Parathyroid adenoma (tissue), 2 donors: ENCODE results near the gene NLGN1.

Experiments used
- H2AFZ ChIP-seq: fragments of 300-600 bp; sonication (generic); one replicate; pipeline ENCODE4 v1.7.0; 2017; ENCODE audit warnings: antibody characterized with exemption, mild to moderate bottlenecking
- H3K27ac ChIP-seq: fragments of 300-600 bp; sonication (generic); one replicate; pipeline ENCODE4 v1.7.0; 2017
- H3K27me3 ChIP-seq: fragments of 300-600 bp; sonication (generic); one replicate; pipeline ENCODE4 v1.7.0; 2017; ENCODE audit warnings: low read length; ENCODE audit not compliant: control insufficient read depth, insufficient read depth
- H3K36me3 ChIP-seq: fragments of 300-600 bp; sonication (generic); one replicate; pipeline ENCODE4 v1.7.0; 2017; ENCODE audit warnings: low read length; ENCODE audit not compliant: control insufficient read depth, insufficient read depth
- H3K4me1 ChIP-seq: fragments of 300-600 bp; sonication (generic); one replicate; pipeline ENCODE4 v1.7.0; 2017; ENCODE audit warnings: control low read depth
- H3K4me2 ChIP-seq: fragments of 300-600 bp; sonication (generic); one replicate; pipeline ENCODE4 v1.7.0; 2017; ENCODE audit warnings: low read length
- H3K4me3 ChIP-seq: fragments of 300-600 bp; sonication (generic); one replicate; pipeline ENCODE4 v1.7.0; 2017; ENCODE audit warnings: low read depth, low read length
- H3K79me2 ChIP-seq: fragments of 300-600 bp; sonication (generic); one replicate; pipeline ENCODE4 v1.7.0; 2017; ENCODE audit warnings: control low read depth
- H3K9ac ChIP-seq: fragments of 300-600 bp; sonication (generic); one replicate; pipeline ENCODE4 v1.7.0; 2017; ENCODE audit warnings: mild to moderate bottlenecking
- H3K9me3 ChIP-seq: fragments of 300-600 bp; sonication (generic); one replicate; pipeline ENCODE4 v1.7.0; 2017; ENCODE audit warnings: low read length; ENCODE audit not compliant: control insufficient read depth
- TF ChIP-seq, protein P1 (sequence below): fragments of 300-600 bp; sonication (generic); IDR thresholded peaks from one replicate; pipeline ENCODE4 v1.7.0; 2017; ENCODE audit warnings: antibody characterized with exemption, mild to moderate bottlenecking
- donor health status: primary hyperparathyroidism.

The NLGN1 gene

DNA sequence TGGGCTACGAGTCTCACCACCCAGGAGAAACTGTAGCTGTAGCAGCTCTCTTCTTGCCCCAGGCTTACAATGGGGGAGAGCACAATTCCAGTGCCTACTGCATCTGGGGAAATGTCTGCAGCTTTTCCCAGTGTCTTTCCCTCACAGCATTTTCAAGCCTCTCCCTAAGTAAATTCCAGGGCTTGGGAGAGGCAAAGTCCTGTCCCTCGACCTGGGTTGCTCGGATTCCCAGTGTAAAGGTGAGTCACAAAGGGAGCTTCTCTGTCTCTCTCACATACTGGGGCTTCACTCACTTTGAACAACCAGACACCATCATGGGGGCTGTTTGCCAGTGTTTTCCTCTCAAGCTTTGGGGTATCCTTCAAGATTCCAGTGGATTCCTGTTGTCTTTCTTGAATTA is 772.2 kb downstream of the NLGN1 start:
- H3K4me2 ChIP-seq = no peak overlapping the region
- TF ChIP-seq, protein P1, sequence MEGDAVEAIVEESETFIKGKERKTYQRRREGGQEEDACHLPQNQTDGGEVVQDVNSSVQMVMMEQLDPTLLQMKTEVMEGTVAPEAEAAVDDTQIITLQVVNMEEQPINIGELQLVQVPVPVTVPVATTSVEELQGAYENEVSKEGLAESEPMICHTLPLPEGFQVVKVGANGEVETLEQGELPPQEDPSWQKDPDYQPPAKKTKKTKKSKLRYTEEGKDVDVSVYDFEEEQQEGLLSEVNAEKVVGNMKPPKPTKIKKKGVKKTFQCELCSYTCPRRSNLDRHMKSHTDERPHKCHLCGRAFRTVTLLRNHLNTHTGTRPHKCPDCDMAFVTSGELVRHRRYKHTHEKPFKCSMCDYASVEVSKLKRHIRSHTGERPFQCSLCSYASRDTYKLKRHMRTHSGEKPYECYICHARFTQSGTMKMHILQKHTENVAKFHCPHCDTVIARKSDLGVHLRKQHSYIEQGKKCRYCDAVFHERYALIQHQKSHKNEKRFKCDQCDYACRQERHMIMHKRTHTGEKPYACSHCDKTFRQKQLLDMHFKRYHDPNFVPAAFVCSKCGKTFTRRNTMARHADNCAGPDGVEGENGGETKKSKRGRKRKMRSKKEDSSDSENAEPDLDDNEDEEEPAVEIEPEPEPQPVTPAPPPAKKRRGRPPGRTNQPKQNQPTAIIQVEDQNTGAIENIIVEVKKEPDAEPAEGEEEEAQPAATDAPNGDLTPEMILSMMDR = no peak
- no peaks in the 10 kb centered on the region for H3K79me2 ChIP-seq
- no peaks in the 10 kb centered on the region for H3K27me3 ChIP-seq
- no peak overlapping the region for H2AFZ ChIP-seq
- H3K36me3 ChIP-seq = no peaks in the 10 kb centered on the region
- no peak overlapping the region for H3K9ac ChIP-seq
- H3K27ac ChIP-seq = no peak overlapping the region
- no peaks in the 10 kb centered on the region for H3K4me1 ChIP-seq
- H3K9me3 ChIP-seq = no peaks in the 10 kb centered on the region
- H3K4me3 ChIP-seq = no peak overlapping the region

- H3K4me2 ChIP-seq = no peak overlapping the region
- H3K79me2 ChIP-seq = no peaks in the 10 kb centered on the region
- TF ChIP-seq, protein P1 = no peak
- H2AFZ ChIP-seq = no peak overlapping the region
- H3K9me3 ChIP-seq = no peaks in the 10 kb centered on the region
- no peak overlapping the region for H3K27ac ChIP-seq
- H3K27me3 ChIP-seq = no peaks in the 10 kb centered on the region
- H3K4me1 ChIP-seq = no peaks in the 10 kb centered on the region
- H3K9ac ChIP-seq = no peak overlapping the region
- H3K36me3 ChIP-seq = no peaks in the 10 kb centered on the region
- H3K4me3 ChIP-seq = no peak overlapping the region
These were observed 772.7 kb downstream of the NLGN1 start for GRCh38 chr3:174170248-174170647.

- H3K79me2 ChIP-seq = no peaks in the 10 kb centered on the region
- H3K36me3 ChIP-seq = no peaks in the 10 kb centered on the region
- no peak overlapping the region for H3K9ac ChIP-seq
- no peak overlapping the region for H3K4me3 ChIP-seq
- no peak overlapping the region for H3K27ac ChIP-seq
- no peaks in the 10 kb centered on the region for H3K9me3 ChIP-seq
- no peaks in the 10 kb centered on the region for H3K27me3 ChIP-seq
- H2AFZ ChIP-seq = no peak overlapping the region
- TF ChIP-seq, protein P1 = no peak
- no peaks in the 10 kb centered on the region for H3K4me1 ChIP-seq
- H3K4me2 ChIP-seq = no peak overlapping the region
These were observed 788.9 kb downstream of the NLGN1 start for GRCh38 chr3:174186377-174186989.

- H2AFZ ChIP-seq = no peak overlapping the region
- TF ChIP-seq, protein P1 = no peak
These were observed 793.8 kb downstream of the NLGN1 start for GRCh38 chr3:174191380-174191779.

DNA sequence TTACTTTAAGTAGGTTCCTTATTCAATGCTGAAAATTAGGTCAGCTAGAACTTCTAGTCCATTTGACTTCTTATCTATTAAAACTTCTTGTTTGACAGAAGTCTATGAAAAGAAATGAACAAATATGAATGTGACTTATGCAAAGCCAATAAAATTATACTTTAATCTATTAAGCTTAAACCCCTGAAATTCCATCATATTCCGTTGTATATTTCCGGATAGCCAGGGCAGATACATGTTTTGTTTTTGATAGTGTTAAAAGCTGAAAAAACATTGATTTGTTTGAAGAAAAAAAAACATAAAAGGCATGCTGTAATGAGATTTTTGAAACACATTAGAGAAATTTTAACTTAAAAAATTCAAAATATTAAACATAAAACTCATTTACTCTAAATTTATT is 794.4 kb downstream of the NLGN1 start:
- H2AFZ ChIP-seq = no peak overlapping the region
- H3K4me3 ChIP-seq = no peak overlapping the region
- H3K9ac ChIP-seq = no peak overlapping the region
- H3K79me2 ChIP-seq = no peaks in the 10 kb centered on the region
- no peaks in the 10 kb centered on the region for H3K9me3 ChIP-seq
- H3K4me1 ChIP-seq = no peaks in the 10 kb centered on the region
- no peak overlapping the region for H3K4me2 ChIP-seq
- no peaks in the 10 kb centered on the region for H3K36me3 ChIP-seq
- no peak overlapping the region for H3K27ac ChIP-seq
- TF ChIP-seq, protein P1 = no peak
- H3K27me3 ChIP-seq = no peaks in the 10 kb centered on the region

More at GRCh38 chr3:174191380-174191779, 793.8 kb downstream of the NLGN1 start:
- Histone ChIP-seq H3K36me3 (no peaks in the 10 kb centered on the region), H3K27ac (no peak overlapping the region), H3K9me3 (no peaks in the 10 kb centered on the region), H3K9ac (no peak overlapping the region), H3K4me2 (no peak overlapping the region), H3K4me1 (no peaks in the 10 kb centered on the region), H3K4me3 (no peak overlapping the region), H3K27me3 (no peaks in the 10 kb centered on the region), H3K79me2 (no peaks in the 10 kb centered on the region)
